GM18517 (cell line): ENCODE results near the gene WNT9A.

Experiments used
- ATAC-seq: cut with Tn5 transposase; IDR thresholded peaks from one replicate; pipeline ENCODE4 v1.9.1; 2021; ENCODE audit warnings: mild to moderate bottlenecking, moderate library complexity; ENCODE audit not compliant: unreplicated experiment

The WNT9A gene

DNA sequence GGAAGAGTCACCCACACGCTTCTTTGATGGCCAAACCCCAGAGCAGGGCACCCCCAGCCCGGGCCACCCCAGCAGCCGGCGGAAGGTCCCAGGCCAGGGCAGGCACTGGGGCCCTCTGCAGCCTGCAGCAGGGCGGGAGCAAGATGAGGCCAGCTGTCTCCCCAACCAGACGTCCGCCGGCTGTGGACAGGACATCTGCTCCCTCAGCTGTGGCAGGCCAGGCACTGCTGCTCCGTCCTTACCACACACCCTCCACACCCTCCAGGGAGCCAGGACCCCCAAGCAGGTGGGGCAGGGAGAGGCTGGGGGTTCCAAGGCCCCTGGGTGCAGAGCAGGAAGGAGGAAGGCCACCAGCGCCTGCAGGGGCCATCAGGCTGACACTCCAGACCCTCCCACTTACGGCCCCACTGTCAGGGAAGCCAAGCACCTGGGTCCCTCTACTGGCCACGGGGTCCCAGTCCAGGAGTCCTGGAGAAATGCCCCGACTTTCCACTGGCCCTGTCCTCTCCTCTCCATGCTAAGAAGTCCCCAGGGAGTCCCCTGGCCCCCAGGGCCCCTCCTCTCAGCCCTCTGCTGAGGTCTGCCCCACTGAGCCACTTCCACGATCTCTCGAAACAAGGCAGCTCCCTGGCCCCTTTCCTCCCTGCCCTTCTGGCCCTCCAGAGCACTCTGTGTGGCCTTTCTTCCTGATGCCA lies 5.6 kb downstream of the WNT9A start:
- ATAC-seq = no peak

DNA sequence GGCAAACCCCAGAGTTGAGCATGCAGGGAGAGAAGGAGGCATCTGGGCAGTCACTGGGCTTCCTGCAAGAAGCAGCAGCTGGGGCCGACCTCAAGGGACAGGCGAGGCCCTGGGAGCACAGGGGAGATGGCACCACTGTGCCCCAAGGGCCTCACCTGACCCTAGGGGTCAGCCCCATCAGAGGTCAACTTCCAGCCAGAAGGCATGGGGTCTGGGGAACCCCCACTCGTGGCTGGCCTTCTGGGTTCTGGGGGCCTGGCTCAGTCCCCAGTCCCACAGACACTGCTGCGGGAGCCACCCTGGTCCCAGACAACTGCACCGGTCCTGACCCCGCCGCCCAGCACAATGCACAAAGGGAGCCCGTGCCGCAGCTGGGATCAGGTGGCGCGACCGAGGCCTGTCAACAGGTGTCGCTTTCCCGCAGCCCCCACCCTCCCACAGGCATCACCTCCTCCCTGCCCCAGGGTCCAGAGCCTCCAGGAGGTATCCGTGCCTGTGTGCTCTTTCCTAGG lies 6.2 kb downstream of the WNT9A start:
- ATAC-seq = no peak

DNA sequence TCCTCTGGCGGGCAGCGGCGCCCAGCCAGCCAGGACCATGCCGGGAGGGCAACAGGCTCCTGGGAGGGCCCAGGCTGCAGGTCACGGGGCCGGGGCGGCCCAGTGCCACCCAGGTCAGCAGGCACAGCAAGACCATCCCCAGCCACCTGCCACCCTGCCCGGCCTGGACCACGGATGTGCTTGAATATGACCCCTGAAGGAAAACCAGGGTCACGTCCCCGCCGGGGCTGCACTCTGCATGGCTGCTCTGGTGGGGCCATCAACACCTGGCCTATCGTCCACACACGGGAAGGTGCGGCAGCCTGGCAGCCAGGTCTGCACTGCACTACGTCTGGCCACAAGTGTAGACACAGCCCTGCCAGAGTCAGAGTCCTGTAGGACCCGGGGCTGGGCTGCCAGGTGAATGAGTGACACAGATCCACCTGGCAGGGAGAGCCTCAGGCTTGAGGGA lies 6.9 kb downstream of the WNT9A start:
- no peak for ATAC-seq

DNA sequence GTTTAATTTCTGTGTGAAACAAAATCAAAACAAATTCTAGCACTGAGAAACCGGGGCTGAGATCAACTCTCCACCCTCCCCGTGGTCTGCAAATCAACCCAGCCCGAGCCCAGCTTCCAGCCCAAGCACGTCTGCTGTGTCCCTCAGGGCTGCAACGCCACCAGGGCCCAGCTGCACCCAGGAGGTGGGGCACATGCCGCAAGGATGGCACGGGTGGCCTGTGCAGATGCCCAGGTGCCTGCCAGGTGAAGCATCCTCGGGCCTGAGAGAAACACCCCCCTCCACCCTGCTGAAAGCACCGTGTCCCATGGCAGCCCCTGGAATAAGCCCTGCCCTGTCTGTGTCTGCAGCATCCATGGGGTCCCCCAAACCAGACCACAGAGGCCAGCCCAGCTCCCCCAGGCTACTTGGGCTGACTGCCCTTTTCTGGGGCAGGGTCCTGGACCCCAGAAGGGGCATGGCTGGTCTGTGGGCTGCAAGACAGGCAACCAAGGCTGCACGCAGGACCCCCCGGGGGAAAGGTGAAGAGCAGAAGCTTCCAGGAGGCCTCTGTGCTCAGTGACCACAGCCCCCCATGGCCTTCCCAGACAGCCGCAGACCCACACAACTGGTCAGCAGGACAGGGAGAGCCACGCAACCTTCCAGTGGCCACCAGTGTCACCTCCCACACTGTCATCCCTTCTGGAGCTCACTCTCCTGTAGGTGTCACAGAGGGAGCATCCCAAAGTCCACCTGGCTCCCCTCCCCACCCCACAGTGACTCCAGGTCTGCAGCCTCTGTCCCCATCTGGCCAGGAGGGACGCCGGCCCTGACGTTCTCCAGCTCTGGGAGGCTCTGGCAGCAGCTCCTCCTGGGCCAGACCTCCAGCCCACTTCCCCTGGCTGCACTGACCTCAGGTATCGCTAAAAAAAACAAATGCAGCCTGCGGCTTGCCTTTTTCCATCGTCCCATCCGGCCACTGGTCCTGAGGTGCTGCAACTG lies 7.7 kb downstream of the WNT9A start:
- ATAC-seq = no peak

DNA sequence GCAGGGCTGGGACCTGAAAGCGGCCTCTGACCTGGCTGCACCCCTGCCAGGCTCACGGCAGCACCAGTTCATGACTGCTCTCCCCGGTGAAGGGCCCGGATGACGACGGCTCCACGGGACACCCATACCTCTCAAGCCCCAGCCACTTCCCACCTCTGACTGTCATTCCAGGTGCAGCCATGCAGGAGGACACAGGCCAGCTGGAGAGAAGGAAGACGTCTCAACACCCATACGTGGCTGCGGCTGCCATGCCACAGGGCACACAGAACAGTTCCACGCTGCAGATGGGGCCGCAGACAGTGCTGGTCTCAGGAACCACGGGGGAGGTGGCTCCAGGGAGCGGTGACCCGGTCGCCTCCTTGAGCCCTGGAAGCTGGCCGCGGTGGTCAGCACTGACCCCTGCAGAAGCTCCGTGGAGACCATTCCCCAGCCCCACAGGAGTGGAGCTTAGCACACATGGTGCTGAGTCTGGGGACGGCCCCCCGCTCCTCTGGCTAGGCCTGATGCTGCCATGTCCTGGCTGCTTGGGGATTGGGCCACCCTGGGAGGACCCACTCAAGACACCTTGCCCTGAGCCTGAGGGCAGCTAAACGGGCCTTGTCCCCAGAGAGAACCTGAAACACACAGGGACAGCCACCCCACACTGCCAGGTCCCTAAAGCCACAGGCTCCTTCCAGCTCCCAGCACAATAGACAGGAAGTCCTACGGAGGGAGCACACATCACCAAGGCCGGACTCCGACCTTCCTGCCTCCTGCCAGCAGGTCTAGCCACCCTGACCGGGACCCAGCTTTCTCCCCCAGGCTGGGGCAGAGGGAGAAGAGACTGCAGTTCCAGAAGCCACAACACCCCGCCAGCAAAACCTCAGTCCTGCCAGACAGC lies 8.6 kb downstream of the WNT9A start:
- ATAC-seq = no peak

DNA sequence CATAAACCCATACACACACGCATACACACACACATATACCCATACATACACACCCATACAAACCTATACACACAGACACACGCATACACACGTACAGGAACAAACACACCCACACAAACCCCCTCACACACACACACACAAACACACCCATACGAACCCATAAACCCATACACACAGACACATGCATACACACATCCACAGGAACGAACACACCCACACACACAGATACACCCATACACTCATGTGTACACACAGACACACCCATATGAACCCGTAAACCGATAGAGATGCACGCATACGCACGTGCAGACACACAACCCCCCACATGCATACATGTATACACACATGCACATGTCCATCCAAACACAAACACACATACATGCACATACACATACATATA lies 9.5 kb downstream of the WNT9A start:
- no peak for ATAC-seq

DNA sequence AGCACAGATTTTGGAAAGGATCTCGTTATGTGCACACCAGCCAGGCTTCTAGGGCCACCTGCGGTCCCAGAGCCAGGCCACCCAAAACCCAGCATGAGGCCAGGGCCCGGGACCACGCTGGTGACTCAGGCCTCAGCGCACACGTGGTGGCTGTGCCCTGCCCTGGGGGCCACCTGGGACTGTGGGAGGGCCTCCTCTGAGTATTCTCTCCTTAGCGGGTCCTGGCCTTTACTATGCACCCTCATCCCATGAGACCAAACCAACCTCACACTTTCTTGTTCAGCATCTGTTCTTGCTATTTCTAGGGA lies 9.9 kb downstream of the WNT9A start:
- no peak for ATAC-seq

DNA sequence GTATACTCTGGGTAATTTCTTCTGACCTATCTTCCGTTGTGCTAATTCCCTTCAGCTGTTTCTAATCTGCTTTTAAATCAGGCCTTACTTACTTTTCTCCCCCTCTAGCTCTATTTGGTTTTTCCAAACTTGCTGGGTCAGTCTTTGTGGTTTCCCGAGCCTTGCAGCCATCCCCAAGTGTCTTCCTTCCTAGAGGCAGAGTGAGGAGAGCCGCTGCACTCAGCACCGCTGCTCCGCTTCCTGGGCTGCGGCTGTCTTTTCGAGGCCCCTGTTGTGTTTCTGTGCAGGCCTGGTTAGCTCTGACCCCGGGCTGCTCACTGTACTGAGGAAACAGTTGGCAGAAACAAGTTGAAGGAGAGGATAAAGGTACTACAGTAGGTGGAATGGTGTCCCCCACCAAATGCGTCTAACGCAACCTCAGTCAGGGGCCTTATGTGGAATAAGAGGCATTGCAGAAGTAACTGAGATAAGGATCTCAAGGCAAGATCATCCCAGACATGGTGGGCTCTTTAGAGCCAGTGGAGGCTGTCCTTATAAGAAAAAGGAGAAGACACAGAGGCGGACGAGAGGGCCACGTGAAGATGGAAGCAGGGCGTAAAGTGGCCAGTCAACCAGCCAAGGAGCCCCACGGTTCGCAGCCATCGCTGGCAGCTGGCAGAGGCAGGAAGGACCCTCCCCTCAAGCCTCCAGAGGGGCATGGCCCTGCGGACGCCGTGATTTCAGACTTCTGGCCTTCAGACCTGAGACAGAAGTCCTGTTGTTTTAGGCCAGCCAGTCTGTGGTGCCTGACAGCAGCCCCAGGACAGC lies 10.5 kb downstream of the WNT9A start:
- no peak for ATAC-seq

DNA sequence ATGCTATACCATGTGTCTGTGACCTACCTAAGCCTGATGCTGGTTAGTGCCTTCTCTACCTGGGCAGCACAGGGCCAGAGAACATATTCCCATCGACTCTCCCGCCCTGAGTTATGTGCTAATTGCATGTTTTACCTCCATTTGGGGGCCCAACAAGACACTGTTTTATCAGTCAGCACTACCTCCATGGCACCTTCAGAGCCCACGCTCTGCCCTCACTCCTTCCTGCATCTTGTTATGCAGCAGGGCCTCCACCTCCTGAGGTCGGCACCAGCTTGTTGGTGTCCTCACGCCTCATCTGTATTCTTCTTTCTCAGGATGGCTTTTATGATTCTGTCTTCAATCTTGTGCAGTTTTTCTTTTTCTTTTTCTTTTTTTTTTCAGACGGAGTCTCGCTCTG lies 11.9 kb downstream of the WNT9A start:
- ATAC-seq = no peak

DNA sequence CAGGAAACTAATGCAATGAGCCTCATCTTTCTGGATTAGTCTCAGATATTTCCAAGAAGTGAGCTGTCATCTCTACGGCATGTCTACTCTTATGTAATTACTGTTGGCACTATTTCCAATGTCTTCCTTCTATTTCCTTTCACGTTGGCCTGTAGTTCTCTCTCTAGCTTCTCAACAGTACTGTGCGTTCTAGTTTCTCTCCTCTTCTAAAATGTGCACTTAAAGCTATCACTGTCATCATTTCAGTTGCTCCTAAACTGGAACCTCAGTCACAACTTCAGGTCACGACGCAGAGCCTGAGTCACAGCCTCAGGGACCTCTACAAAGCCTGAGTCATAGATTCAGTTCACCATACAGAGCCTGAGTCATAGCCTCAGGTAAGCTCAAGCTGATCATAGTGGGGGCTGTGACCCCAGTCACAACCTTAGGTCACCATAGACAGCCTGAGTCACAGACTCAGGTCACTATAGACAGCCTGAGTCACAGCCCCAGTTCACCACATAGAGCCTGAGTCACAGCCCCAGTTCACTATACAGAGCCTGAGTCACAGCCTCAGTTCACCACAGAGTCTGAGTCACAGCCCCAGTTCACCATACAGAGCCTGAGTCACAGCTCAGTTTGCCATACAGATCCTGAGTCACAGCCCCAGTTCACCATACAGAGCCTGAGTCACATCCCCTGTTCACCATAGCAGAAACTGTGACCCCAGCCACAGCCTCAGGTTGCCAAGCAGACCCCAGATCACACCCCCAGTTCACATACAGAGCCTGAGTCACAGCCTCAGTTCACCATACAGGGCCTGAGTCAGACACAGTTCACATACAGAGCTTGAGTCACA lies 13.0 kb downstream of the WNT9A start:
- no peak for ATAC-seq

DNA sequence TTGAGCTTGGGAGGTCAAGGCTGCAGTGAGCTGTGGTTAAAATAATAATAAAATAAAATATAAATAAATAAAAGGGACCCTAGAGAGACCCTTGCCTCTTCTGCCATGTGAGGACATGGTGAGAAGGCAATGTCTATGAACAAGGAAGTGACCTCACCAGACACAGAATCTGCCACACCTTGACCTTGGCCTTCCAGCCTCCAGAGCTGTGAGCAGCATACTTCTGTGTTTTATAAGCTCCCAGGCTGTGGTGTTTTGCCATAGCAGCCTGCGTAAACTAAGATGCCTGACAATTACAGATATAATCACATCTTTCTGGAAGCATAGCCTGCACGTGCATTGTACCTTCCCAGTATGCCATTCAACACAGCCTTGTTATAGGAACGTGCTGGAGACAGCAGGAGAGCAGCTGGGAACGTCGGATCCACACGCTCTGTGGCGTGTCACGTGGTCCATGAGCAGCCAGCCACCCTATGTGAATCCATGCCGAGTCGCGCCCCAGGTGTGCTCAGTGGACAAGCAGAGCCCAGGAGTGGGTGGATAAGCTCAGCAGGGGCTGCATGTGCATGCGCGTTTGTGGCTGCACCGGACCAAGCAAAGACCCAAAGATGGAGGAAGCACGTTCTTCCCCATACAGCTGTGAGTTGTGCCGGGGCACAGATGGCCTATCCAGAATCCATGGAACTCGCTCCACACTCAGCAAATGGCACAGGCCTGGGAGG lies 17.8 kb downstream of the WNT9A start:
- ATAC-seq = no peak

DNA sequence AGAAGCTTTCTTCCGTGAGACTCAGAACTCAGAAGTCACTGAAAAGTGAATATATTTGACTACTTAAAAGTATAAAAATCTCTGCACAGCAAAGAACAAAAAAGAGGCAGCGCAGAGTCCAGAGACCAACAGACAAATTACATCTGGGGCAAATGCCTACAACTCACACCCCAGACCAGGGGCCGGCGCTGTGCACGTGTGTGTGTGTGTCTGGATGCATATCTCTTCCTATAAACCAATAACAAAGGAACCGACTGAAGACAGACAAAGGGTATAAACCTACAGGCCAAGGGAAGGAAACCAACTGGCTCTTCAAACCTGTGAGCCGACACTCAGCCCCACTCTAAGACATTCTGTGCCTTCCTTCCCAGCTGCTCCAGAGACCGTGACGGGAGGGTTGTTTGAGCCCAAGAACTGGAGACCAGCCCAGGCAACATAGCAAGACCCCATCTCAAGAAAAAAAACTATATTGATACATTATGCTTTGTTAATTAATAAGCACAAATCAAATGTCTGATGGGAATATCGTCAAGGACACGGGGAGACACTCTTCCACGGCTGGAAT lies 18.8 kb downstream of the WNT9A start:
- no peak for ATAC-seq

DNA sequence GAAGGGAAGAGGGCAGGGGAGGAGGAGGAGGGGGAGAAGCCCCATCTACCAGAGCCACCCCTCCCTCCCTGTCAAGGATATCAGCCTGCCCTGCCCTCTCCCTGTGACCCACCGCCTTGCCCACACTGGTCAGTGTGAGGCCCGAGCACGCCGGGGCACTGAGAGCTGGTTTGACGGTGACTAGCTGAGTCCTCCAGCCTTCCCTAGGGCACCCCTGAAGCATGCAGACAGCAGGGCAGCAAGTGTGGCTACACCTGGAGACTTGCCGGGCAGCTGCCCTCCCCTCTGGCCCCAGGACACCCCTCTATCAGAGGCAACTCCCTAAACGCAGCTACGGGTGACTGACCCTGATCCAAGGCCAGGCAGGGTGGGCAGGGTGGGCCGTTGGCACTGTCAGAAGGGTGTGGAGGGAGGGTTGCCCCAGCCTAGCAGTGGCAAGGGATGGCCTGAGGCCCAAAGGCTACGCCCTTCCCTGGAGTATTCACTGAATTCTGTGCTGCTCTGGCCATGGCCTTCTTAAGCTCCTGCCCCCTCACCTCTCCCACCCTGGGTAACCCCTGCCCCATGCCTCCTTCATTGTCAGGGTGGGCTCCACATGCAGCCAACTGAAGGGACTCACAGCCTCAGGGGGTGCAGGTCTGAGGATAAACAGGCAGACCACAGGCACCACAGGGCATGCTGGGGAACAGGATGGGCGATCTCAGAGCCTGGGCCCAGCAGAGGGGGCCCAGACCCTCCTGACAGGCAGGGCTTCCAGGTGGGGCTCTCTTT lies 19.6 kb downstream of the WNT9A start:
- ATAC-seq = no peak

DNA sequence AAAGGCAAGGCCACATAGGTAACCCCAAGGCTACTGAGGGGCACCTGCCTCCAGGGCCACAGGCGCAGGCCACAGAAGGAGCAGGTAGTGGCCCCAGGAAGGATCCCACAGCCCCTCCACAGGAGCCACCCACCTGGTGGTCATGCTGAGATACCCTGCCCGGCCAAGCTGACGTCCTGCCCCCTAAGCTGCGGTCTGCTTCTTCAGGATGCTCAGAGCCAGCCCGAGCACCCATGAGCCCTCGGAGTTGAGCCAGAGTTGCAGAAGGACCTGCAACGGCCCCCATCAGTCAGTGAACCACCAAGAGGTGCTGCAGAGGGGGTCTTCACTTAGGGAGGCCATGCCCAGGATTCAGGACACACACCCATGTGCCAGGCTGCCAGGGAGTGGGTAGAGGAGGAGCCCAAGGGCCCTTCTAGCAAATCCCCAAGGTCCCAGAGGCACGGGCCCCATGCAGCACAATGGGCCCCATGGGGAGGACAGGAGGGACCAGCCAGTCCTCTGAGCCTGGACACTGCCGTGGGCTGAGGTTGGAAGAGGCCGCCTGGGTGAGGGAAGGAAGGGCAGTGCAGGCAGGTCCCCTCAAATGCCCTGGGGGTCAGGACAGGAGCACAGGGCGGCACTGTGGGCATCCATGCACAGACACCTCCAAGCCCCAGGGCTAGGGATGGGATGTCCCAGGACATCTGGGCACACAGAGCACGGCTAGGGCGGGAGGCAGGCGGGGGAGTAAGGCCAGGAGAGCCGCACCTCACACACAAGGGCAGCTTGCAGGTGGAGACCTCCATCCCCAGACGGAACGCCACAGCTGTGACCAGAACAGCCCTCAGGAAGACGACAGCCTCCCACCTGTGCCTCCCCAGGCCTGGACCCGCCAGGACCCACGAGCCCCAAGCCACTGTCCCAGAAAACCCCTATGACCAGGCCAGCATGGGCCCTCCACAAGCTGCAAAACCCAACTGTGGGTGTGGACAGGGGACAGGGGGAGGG lies 20.5 kb downstream of the WNT9A start:
- no peak for ATAC-seq

DNA sequence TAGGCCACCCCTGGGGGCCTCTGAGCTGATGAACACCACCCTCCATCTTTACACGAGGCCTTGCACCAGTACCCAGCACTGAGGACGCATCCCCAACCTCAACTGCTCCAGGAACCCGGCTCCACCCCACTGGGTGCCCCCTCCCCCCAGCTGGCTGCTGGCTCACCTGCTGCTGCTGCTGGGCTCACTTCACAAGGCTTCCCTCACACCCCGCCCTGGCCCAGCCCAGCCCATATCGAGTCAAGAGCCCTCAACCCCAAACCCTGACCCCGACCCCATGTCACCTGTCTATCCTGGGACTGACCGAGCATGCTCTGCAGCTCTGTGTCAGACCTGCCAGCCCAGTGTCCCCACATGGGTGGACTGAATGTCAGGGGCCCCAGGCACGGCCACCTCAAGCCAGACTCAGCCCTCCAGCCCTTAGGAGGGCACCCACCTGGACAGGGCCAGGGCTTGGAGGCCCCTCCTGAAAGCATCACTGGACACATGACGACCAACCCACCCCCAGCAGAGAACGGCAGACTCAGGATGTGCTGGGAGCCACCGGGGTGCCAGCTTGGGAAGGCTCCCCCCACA lies 21.4 kb downstream of the WNT9A start:
- no peak for ATAC-seq

DNA sequence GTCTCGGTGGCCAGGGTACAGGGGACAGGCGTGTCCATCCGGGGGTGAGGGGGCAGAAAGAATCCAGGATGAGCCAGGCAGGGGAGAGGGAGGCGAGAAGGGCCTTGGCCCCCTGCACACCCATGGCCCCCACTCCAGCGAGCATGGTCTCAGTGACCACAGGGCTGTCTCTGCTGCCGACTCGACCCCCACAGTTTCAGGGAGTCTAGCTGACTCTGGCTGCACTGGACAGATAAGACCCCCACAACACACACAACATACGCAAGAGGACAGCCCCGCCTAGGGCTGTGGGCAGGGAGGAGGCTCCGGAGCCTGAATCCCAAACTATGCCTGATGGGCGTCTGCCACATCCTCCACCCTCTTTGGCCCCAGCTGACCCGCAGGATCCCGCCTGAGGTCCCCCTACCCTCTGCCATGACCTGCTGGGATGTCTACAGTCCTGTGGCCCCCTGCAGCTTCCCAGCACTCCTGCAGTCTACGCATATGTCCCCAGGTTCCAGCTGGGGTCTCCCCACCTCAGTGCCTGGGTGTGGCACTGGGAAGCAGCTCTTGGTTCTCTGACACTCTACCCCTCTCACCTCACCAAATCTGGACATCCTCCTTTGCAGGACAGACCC lies 22.0 kb downstream of the WNT9A start:
- ATAC-seq = no peak
